GM23338 (cell line): ENCODE measurements around the gene BTNL9. TPM values are rescaled to one million over a fixed set of nuclear protein-coding genes. Genes with fewer than 3 reads are reported as not detected.

Experiments
- ATAC-seq: fragments of 200-7000 bp; cut with Tn5 transposase; 3 replicates; pipeline ENCODE4 v1.9.1; 2020
- DNase-seq: peaks from one replicate; pipeline ENCODE4 v3.0.0-alpha.2; 2015; ENCODE audit warnings: low spot score
- H2AFZ ChIP-seq: fragments of 200-600 bp; sonication (generic); 2 replicates; pipeline ENCODE4 v1.8.0; 2016; ENCODE audit warnings: antibody characterized with exemption, mild to moderate bottlenecking, moderate library complexity
- H3F3A ChIP-seq: fragments of 200-600 bp; sonication (generic); replicated peaks from 2 replicates; pipeline ENCODE4 v1.8.0; 2017; ENCODE audit warnings: antibody characterized with exemption, mixed run types, low read depth
- H3K27ac ChIP-seq: fragments of 200-600 bp; sonication (generic); 2 replicates; pipeline ENCODE4 v1.6.1; 2016; ENCODE audit warnings: low read depth
- H3K27me3 ChIP-seq: fragments of 200-600 bp; sonication (generic); 2 replicates; pipeline ENCODE4 v1.8.0; 2016; ENCODE audit warnings: mild to moderate bottlenecking, mixed run types, moderate library complexity; ENCODE audit not compliant: insufficient read depth
- H3K36me3 ChIP-seq: fragments of 200-600 bp; sonication (generic); 2 replicates; pipeline ENCODE4 v1.8.0; 2016; ENCODE audit warnings: mild to moderate bottlenecking; ENCODE audit not compliant: insufficient read depth
- H3K4me1 ChIP-seq: fragments of 200-600 bp; sonication (generic); 2 replicates; pipeline ENCODE4 v1.8.0; 2016; ENCODE audit warnings: mild to moderate bottlenecking, moderate library complexity; ENCODE audit not compliant: insufficient read depth
- H3K4me2 ChIP-seq: fragments of 200-600 bp; sonication (generic); 2 replicates; pipeline ENCODE4 v1.7.1; 2017; ENCODE audit warnings: mixed run types
- H3K4me3 ChIP-seq: fragments of 200-600 bp; sonication (generic); 2 replicates; pipeline ENCODE4 v1.6.1; 2016; ENCODE audit warnings: mixed run types
- H3K79me2 ChIP-seq: fragments of 200-600 bp; sonication (generic); replicated peaks from 2 replicates; pipeline ENCODE4 v1.8.0; 2017; ENCODE audit warnings: mild to moderate bottlenecking; ENCODE audit not compliant: insufficient read depth
- H3K9me2 ChIP-seq: fragments of 200-600 bp; sonication (generic); 2 replicates; pipeline ENCODE4 v1.8.0; 2017; ENCODE audit not compliant: insufficient read depth
- H4K20me1 ChIP-seq: fragments of 200-600 bp; sonication (generic); replicated peaks from 2 replicates; pipeline ENCODE4 v1.8.0; 2017; ENCODE audit warnings: mild to moderate bottlenecking; ENCODE audit not compliant: insufficient read depth
- H3K27ac Mint-ChIP-seq: 2 replicates; pipeline ENCODE4 v1.8.0; 2020; ENCODE audit warnings: inconsistent platforms, mild to moderate bottlenecking, moderate library complexity, mixed read lengths
- H3K27me3 Mint-ChIP-seq: 3 replicates; pipeline ENCODE4 v1.8.0; 2022; ENCODE audit warnings: low read depth, mild to moderate bottlenecking, moderate library complexity, mixed read lengths, inconsistent platforms; ENCODE audit not compliant: insufficient read depth, poor library complexity
- H3K36me3 Mint-ChIP-seq: 3 replicates; pipeline ENCODE4 v1.8.0; 2021; ENCODE audit warnings: low read depth, mild to moderate bottlenecking, inconsistent platforms, moderate library complexity, mixed read lengths
- H3K4me1 Mint-ChIP-seq: 3 replicates; pipeline ENCODE4 v1.8.0; 2020; ENCODE audit warnings: mild to moderate bottlenecking, inconsistent platforms, mixed read lengths
- H3K4me3 Mint-ChIP-seq: 3 replicates; pipeline ENCODE4 v1.8.0; 2021; ENCODE audit warnings: moderate library complexity, mild to moderate bottlenecking, inconsistent platforms, mixed read lengths
- H3K9me3 Mint-ChIP-seq: 3 replicates; pipeline ENCODE4 v1.8.0; 2020; ENCODE audit warnings: moderate library complexity, mild to moderate bottlenecking, inconsistent platforms, mixed read lengths
- CTCF ChIP-seq, 2 experiments: fragments of 200-600 bp in 1 of 2; sonication (generic) in 1 of 2; conservative IDR thresholded peaks; 2 replicates each; pipeline versions ENCODE4 v1.5.1 to v1.6.1; 2016 to 2017; ENCODE audit warnings: antibody characterized with exemption in 2 of 2, low read depth in 2 of 2, mild to moderate bottlenecking in 2 of 2, moderate library complexity in 1 of 2
- ETS1 ChIP-seq: IDR thresholded peaks from 2 replicates; pipeline ENCODE4 v1.6.1; 2016; ENCODE audit warnings: antibody characterized with exemption
- EZH2 ChIP-seq: fragments of 200-600 bp; sonication (generic); IDR thresholded peaks from one replicate; pipeline ENCODE4 v1.8.0; 2017; ENCODE audit warnings: antibody characterized with exemption, mild to moderate bottlenecking, low read depth; ENCODE audit not compliant: unreplicated experiment
- EZH2phosphoT487 ChIP-seq: fragments of 200-600 bp; sonication (generic); IDR thresholded peaks from one replicate; pipeline ENCODE4 v1.8.1; 2018; ENCODE audit warnings: antibody characterized with exemption; ENCODE audit not compliant: unreplicated experiment
- JUNB ChIP-seq: IDR thresholded peaks from one replicate; pipeline ENCODE4 v1.6.1; 2016; ENCODE audit warnings: antibody characterized with exemption; ENCODE audit not compliant: unreplicated experiment
- NANOG ChIP-seq: IDR thresholded peaks from 2 replicates; pipeline ENCODE4 v1.6.1; 2016; ENCODE audit warnings: antibody characterized with exemption, borderline replicate concordance
- POLR2AphosphoS5 ChIP-seq: IDR thresholded peaks from 2 replicates; pipeline ENCODE4 v1.6.1; 2016; ENCODE audit warnings: antibody characterized with exemption, low read depth
- STAT1 ChIP-seq: IDR thresholded peaks from one replicate; pipeline ENCODE4 v1.6.1; 2016; ENCODE audit warnings: antibody characterized with exemption; ENCODE audit not compliant: unreplicated experiment
- ZNF114 ChIP-seq: fragments of 250-450 bp; sonication (Bioruptor Pico); IDR thresholded peaks from 2 replicates; pipeline ENCODE4 v1.5.0; 2020; ENCODE audit warnings: mild to moderate bottlenecking, moderate library complexity
- ZNF331 ChIP-seq: fragments of 250-450 bp; sonication (Bioruptor Pico); IDR thresholded peaks from 2 replicates; pipeline ENCODE4 v1.5.0; 2020; ENCODE audit warnings: low read depth, mild to moderate bottlenecking, moderate library complexity
- polyA plus RNA-seq: library from polyadenylated mRNA; unstranded; fragments of >200 nt; fragmentation: Nextera tagmentation; extraction: Ambion mirVana; gene quantifications from 2 replicates; pipeline ENCODE4 v1.2.1, GENCODE V29; 2016
- total RNA-seq: library from RNA; depleted of rRNA; stranded (reverse); fragments of >200 nt; shearing (Covaris generic); gene quantifications from 2 replicates; pipeline ENCODE4 v1.2.3, GENCODE V29; 2014
- TF ChIP-seq, protein P1 (sequence below): IDR thresholded peaks from one replicate; pipeline ENCODE4 v1.6.1; 2018; ENCODE audit warnings: antibody characterized with exemption; ENCODE audit not compliant: unreplicated experiment

Gene BTNL9
- total and polyA plus RNA-seq, 2 experiments from 2014 or later = 0.21 to 3.4 TPM

DNA sequence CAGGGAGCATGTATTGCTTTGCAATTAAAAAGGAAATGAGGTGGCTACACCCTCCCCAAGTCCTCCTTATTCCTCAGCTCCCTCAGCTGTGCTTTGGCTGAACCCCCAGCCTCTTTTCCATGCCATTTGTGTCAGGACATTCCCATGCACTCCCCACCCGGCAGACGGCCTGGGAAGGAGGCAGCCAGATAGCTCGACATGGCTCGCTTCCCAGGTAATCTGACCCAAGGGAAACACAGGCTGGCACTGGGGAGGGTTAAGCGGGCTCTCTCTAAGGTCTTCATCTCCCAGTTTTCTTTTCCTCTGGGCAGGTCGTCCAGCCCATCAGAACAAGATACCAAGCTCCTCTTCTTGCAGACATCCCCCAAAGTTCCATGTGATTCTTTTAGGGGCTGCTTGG is 31.2 kb downstream of the BTNL9 start:
- H3K4me1 ChIP-seq = no peaks in the 10 kb centered on the region
- peaks cover 17% of the 10 kb centered on the region for H3K27me3 Mint-ChIP-seq
- no peak for TF ChIP-seq ZNF331

DNA sequence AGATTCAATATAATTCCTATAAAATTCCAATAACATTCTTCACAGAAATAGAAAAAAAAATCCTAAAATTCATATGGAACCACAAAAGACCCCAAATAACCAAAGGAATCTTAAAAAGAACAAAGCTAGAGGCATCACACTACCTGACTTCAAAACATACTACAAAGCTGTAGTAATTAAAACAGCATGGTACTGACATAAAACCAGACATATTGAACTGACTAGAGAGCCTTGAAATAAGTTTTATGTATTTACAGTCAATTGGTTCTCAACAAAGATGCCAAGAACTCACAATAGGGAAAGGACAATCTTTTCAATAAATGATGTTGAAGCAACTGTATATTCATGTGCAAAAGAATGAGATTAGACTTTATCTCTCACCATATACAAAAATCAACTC is 36.9 kb downstream of the BTNL9 start:
- H3K9me2 ChIP-seq = no peaks in the 10 kb centered on the region
- H3K79me2 ChIP-seq = no peaks in the 10 kb centered on the region
- Mint-ChIP-seq H3K4me1 (no peaks in the 10 kb centered on the region), H3K27ac (no peak overlapping the region), H3K9me3 (peaks cover 15% of the 10 kb centered on the region; the same call in 2 of the 3 replicates), H3K27me3 (peaks cover 10% of the 10 kb centered on the region), H3K36me3 (no peaks in the 10 kb centered on the region), H3K4me3 (no peak overlapping the region)
- no peak overlapping the region for H3K4me3 ChIP-seq
- no peaks in the 10 kb centered on the region for H3K36me3 ChIP-seq
- no peak overlapping the region for H2AFZ ChIP-seq
- H4K20me1 ChIP-seq = no peaks in the 10 kb centered on the region
- no peak for DNase-seq
- H3K27ac ChIP-seq = no peak overlapping the region
- no peak overlapping the region for H3K4me2 ChIP-seq
- no peak for ATAC-seq
- H3K27me3 ChIP-seq = no peaks in the 10 kb centered on the region
- no peaks in the 10 kb centered on the region for H3K4me1 ChIP-seq
- H3F3A ChIP-seq = no peaks in the 10 kb centered on the region
- no peak for TF ChIP-seq POLR2AphosphoS5
- no peak for TF ChIP-seq JUNB
- no peak for TF ChIP-seq ZNF331
- TF ChIP-seq, protein P1, sequence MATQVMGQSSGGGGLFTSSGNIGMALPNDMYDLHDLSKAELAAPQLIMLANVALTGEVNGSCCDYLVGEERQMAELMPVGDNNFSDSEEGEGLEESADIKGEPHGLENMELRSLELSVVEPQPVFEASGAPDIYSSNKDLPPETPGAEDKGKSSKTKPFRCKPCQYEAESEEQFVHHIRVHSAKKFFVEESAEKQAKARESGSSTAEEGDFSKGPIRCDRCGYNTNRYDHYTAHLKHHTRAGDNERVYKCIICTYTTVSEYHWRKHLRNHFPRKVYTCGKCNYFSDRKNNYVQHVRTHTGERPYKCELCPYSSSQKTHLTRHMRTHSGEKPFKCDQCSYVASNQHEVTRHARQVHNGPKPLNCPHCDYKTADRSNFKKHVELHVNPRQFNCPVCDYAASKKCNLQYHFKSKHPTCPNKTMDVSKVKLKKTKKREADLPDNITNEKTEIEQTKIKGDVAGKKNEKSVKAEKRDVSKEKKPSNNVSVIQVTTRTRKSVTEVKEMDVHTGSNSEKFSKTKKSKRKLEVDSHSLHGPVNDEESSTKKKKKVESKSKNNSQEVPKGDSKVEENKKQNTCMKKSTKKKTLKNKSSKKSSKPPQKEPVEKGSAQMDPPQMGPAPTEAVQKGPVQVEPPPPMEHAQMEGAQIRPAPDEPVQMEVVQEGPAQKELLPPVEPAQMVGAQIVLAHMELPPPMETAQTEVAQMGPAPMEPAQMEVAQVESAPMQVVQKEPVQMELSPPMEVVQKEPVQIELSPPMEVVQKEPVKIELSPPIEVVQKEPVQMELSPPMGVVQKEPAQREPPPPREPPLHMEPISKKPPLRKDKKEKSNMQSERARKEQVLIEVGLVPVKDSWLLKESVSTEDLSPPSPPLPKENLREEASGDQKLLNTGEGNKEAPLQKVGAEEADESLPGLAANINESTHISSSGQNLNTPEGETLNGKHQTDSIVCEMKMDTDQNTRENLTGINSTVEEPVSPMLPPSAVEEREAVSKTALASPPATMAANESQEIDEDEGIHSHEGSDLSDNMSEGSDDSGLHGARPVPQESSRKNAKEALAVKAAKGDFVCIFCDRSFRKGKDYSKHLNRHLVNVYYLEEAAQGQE = no peak
- no peak for TF ChIP-seq EZH2phosphoT487
- TF ChIP-seq EZH2 = no peak
- no peak for TF ChIP-seq STAT1
- TF ChIP-seq CTCF (conservative IDR thresholded peaks at IDR 0.05; ENCODE audit: low read depth in 2 of 2) = no peak
- no peak for TF ChIP-seq ETS1
- no peak for TF ChIP-seq NANOG
- no peak for TF ChIP-seq ZNF114

More for the DNA sequence above, 31.2 kb downstream of the BTNL9 start:
- Mint-ChIP-seq H3K9me3 (peaks cover 15% of the 10 kb centered on the region; the same call in 2 of the 3 replicates), H3K4me3 (no peak overlapping the region), H3K36me3 (no peaks in the 10 kb centered on the region), H3K27ac (no peak overlapping the region), H3K4me1 (peaks cover 11% of the 10 kb centered on the region)
- Histone ChIP-seq H3K4me2 (no peak overlapping the region), H3K27me3 (peaks cover 31% of the 10 kb centered on the region), H2AFZ (no peak overlapping the region), H3K9me2 (no peaks in the 10 kb centered on the region), H4K20me1 (no peaks in the 10 kb centered on the region), H3K4me3 (no peak overlapping the region), H3K36me3 (no peaks in the 10 kb centered on the region), H3K79me2 (no peaks in the 10 kb centered on the region), H3K27ac (no peak overlapping the region), H3F3A (no peaks in the 10 kb centered on the region)
- DNase-seq (no peak), ATAC-seq (no peak)
